Effector memory CD4-positive, alpha-beta T cell (primary cell): ENCODE results near the gene UMOD.
"Not testable (repeated sequence)": the region's sequence is repeated elsewhere in the genome, so short reads cannot be mapped to it uniquely, and the experiment has no call there.

ENCODE experiments used
- DNase-seq, 3 donors: peaks; one replicate each; pipeline ENCODE4 v3.0.0-alpha.2; 2020
- H3K27ac ChIP-seq: 2 replicates; pipeline ENCODE4 v1.7.0; 2013; ENCODE audit warnings: mild to moderate bottlenecking, low read length, moderate library complexity; ENCODE audit not compliant: insufficient read depth, poor library complexity, severe bottlenecking
- H3K27me3 ChIP-seq: replicated peaks from 2 replicates; pipeline ENCODE4 v1.7.0; 2013; ENCODE audit warnings: mild to moderate bottlenecking, low read length; ENCODE audit not compliant: insufficient read depth, control insufficient read depth, poor library complexity, severe bottlenecking
- H3K36me3 ChIP-seq: 2 replicates; pipeline ENCODE4 v1.7.0; 2013; ENCODE audit warnings: mild to moderate bottlenecking, low read length, moderate library complexity; ENCODE audit not compliant: control insufficient read depth, insufficient read depth
- H3K4me1 ChIP-seq: 2 replicates; pipeline ENCODE4 v1.7.0; 2013; ENCODE audit warnings: low read length, mild to moderate bottlenecking; ENCODE audit not compliant: control insufficient read depth, insufficient read depth, poor library complexity, severe bottlenecking
- H3K4me3 ChIP-seq: 2 replicates; pipeline ENCODE4 v1.7.0; 2013; ENCODE audit warnings: low read length, low read depth, mild to moderate bottlenecking; ENCODE audit not compliant: insufficient read depth, poor library complexity, severe bottlenecking
- H3K9me3 ChIP-seq: 2 replicates; pipeline ENCODE4 v1.7.0; 2013; ENCODE audit warnings: mild to moderate bottlenecking, low read length, moderate library complexity; ENCODE audit not compliant: control insufficient read depth

UMOD gene

DNA sequence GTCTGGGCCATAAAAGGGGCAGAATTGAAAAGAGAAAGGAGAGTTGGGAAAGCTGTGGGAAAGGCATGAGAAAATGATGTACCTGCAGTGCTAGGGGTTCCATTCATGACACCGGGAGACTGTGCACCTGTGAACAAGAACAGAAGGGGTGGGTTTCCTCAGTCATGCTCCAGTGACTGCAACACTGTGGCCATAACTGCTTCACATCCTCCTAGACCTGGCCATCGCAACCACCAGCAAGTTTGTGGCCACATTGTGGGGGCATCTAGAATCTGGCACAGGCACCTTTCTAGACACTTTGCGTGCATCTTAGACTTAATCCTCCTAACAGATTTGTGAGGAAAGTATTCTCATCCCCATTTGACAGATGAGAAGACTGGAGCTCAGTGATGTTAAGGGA is 37.9 kb downstream of the UMOD start:
- Histone ChIP-seq H3K9me3 (no peaks in the 10 kb centered on the region), H3K4me3 (no peak overlapping the region), H3K27ac (no peak overlapping the region), H3K4me1 (no peaks in the 10 kb centered on the region), H3K36me3 (no peaks in the 10 kb centered on the region), H3K27me3 (no peaks in the 10 kb centered on the region)
- DNase-seq, result no peak

GRCh38 chr16:20313741-20314140 is 38.8 kb downstream of the UMOD start:
- Histone ChIP-seq H3K4me1 (no peaks in the 10 kb centered on the region), H3K27me3 (no peaks in the 10 kb centered on the region), H3K9me3 (no peaks in the 10 kb centered on the region), H3K27ac (no peak overlapping the region), H3K4me3 (no peak overlapping the region), H3K36me3 (no peaks in the 10 kb centered on the region)
- DNase-seq, result no peak

- H3K36me3 ChIP-seq, H3K27me3 ChIP-seq, H3K4me1 ChIP-seq, H3K27ac ChIP-seq, H3K4me3 ChIP-seq, DNase-seq, H3K9me3 ChIP-seq: not testable (repeated sequence)
Measured at GRCh38 chr16:20312536-20313095, 39.9 kb downstream of the UMOD start.

- Histone ChIP-seq H3K9me3 (no peaks in the 10 kb centered on the region), H3K4me1 (no peaks in the 10 kb centered on the region), H3K27me3 (no peaks in the 10 kb centered on the region), H3K36me3 (no peaks in the 10 kb centered on the region), H3K4me3 (no peak overlapping the region), H3K27ac (no peak overlapping the region)
- DNase-seq, result no peak
Measured at GRCh38 chr16:20311548-20311947, 41.0 kb downstream of the UMOD start.

GRCh38 chr16:20310421-20311395 is 41.8 kb downstream of the UMOD start:
- Histone ChIP-seq H3K27me3 (no peaks in the 10 kb centered on the region), H3K4me3 (no peak overlapping the region), H3K36me3 (no peaks in the 10 kb centered on the region), H3K4me1 (no peaks in the 10 kb centered on the region), H3K27ac (no peak overlapping the region), H3K9me3 (no peaks in the 10 kb centered on the region)
- no peak for DNase-seq

DNA sequence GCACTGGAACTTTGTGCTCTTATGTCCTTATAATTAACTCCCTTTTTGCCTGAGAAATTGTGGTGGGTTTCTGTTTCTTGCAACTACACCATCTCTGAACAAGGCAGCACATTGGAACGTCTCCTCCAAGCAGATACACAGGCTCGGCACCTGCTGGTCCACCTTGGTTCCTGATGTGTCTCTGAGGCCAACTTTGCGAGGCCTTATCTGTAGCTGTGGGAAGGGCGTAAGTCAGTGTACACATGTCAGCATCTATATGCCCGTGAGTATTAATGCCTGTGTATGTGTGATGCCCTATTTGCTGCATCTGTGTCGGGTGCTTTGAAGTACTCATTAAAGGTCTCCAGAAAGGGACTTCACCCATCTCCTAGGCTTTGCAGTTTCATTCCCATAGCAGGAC is 42.7 kb downstream of the UMOD start:
- Histone ChIP-seq H3K27me3 (no peaks in the 10 kb centered on the region), H3K4me1 (no peaks in the 10 kb centered on the region), H3K36me3 (no peaks in the 10 kb centered on the region), H3K27ac (no peak overlapping the region), H3K4me3 (no peak overlapping the region), H3K9me3 (no peaks in the 10 kb centered on the region)
- no peak for DNase-seq

DNA sequence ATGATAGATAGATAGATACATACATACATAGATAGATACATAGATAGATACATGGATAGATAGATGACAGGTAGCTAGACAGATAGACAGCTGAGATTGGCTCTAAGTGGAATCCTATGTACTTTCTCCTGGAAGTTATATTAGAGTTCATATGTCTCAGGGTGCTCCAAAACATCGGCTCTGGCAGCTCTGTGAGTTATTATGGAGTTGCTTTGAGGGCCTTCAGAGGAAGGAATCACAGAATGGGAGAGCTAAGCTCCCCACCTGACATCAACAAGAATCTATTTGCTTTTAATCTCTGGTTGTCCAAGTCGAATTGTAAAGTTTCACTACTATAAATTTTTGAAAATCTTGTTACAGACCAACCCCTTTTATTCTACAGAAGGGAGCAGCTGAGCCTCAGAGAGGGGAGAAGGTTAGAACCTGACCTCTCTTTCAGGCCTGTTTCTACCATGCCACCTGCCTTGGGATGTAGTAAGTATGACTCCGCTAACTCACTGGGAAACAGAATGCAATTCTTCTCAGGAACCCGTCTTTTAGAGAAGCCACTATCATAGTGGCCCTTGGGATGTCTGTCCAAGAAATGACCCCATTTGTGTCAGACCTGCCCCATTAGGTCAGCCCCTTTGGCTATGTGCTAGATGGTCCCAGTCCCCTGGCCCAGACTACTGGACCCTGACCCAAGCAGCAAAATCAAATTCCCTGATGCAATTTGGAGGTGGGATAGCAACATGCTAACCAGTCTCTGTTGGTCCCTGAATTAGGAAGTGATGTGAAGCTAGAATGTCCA is 43.5 kb downstream of the UMOD start:
- no peak overlapping the region for H3K4me3 ChIP-seq
- no peak for DNase-seq
- H3K27me3 ChIP-seq, result no peaks in the 10 kb centered on the region
- no peak overlapping the region for H3K27ac ChIP-seq
- no peaks in the 10 kb centered on the region for H3K4me1 ChIP-seq
- no peaks in the 10 kb centered on the region for H3K36me3 ChIP-seq
- no peaks in the 10 kb centered on the region for H3K9me3 ChIP-seq

GRCh38 chr16:20308266-20308665 is 44.2 kb downstream of the UMOD start:
- Histone ChIP-seq H3K27ac (no peak overlapping the region), H3K4me1 (no peaks in the 10 kb centered on the region), H3K27me3 (no peaks in the 10 kb centered on the region), H3K36me3 (no peaks in the 10 kb centered on the region), H3K9me3 (no peaks in the 10 kb centered on the region), H3K4me3 (no peak overlapping the region)
- no peak for DNase-seq

GRCh38 chr16:20307791-20308190 is 44.7 kb downstream of the UMOD start:
- Histone ChIP-seq H3K27ac (no peak overlapping the region), H3K27me3 (no peaks in the 10 kb centered on the region), H3K36me3 (no peaks in the 10 kb centered on the region), H3K9me3 (no peaks in the 10 kb centered on the region), H3K4me1 (no peaks in the 10 kb centered on the region), H3K4me3 (no peak overlapping the region)
- DNase-seq, result no peak

GRCh38 chr16:20307240-20307671 is 45.3 kb downstream of the UMOD start:
- Histone ChIP-seq H3K36me3 (no peaks in the 10 kb centered on the region), H3K4me1 (no peaks in the 10 kb centered on the region), H3K4me3 (no peak overlapping the region), H3K27me3 (no peaks in the 10 kb centered on the region), H3K9me3 (no peaks in the 10 kb centered on the region), H3K27ac (no peak overlapping the region)
- DNase-seq, result no peak
